HG03571 (cell line): ENCODE data around the gene DNPEP.
"Not testable (repeated sequence)": the region's sequence is repeated elsewhere in the genome, so short reads cannot be mapped to it uniquely, and the experiment has no call there.

Experiments used
- ATAC-seq: cut with Tn5 transposase; IDR thresholded peaks from one replicate; pipeline ENCODE4 v1.9.1; 2021; ENCODE audit not compliant: unreplicated experiment

The DNPEP gene

DNA sequence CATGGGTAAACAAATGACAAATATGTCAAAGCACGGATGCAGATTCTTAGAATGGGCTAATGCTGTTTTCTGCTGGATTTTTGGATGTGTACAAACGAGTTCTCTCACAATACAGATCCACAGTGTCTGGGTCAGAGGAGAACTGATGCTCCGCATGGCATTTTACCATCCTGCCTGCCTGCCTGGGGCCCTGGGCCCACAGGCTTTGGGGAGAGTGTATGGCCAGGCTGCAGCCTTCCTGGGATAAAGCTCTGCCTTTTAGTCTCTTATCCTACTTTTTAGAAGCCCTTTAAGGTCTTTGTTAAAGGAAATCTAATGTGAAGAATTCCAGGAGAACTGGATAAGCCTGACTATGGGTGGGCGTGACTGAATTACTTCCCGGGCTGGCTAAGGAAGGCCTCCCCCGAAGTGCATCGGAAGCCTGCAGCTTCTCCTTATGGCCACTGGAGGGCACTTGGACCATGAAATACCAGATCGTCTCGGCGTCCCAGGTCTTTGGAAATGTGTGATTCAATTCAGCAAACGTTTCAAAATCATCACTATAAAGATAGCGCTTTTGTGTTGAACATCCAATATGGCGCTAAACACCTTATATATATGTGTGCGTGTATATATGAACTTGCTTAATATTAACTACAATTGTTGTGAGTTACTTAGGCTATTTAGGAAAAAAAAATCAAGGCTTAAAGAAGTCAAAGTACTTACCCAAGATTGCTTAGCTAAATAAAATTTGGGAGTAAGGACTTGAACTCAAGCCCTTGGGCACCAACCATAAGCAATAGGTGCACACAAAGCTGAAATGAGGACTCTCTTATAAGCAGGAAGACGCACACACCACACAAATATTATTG, 15.2 kb upstream of the DNPEP start:
- peak; percentile 84 for ATAC-seq

- ATAC-seq, result no peak
These were observed 13.9 kb upstream of the DNPEP start for GRCh38 chr2:219401606-219402005.

DNA sequence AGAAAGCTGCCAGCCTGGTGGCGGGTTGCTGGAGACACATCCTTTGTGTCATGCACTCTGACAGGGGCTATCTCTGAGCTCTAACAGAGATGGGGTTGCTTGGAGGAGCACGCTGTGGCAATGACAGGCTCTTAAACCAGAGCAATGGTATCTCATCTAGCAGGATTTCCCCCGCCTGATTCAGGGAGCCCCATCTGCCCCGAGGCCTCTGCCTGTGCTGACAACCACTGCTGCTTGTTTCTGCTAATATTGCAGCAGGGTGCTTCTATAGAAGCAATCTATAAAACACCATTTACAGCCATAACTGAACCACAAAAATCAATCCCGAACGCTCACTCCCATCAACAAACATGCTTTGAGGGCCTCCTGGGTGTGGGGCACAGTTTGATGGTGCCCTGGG, 12.8 kb upstream of the DNPEP start:
- no peak for ATAC-seq

GRCh38 chr2:219399716-219400478, 12.2 kb upstream of the DNPEP start:
- no peak for ATAC-seq

DNA sequence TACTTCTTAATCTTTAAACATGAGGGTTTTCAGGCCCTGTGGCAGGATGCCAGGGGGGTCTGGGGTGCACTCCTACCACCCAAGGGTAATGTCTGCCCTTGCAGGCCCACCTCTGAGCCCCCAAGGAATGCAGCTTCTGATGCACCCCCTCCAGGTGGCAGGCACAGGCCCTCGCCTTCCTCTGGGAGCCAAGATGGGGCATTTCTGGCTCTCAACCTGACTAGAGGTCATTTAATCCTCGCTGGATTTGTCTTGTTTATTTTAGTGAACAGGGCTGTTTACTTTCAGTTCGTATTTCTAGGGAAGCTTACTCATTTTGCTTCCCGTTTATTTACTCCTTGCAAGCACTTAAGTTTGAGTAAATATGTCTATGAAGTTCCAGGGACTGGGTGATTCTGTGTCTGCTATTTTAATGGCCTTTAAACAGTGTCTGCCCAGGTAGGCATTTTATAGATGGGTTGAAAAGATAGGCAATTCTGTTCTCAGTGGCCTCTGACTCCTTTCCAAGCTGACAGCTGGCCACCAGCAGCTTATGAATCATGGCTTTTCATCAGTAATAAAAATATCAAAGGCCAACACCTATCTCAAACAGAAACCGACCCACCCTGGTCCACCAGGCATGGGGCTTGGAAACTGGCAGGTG, 11.1 kb upstream of the DNPEP start:
- no peak for ATAC-seq

DNA sequence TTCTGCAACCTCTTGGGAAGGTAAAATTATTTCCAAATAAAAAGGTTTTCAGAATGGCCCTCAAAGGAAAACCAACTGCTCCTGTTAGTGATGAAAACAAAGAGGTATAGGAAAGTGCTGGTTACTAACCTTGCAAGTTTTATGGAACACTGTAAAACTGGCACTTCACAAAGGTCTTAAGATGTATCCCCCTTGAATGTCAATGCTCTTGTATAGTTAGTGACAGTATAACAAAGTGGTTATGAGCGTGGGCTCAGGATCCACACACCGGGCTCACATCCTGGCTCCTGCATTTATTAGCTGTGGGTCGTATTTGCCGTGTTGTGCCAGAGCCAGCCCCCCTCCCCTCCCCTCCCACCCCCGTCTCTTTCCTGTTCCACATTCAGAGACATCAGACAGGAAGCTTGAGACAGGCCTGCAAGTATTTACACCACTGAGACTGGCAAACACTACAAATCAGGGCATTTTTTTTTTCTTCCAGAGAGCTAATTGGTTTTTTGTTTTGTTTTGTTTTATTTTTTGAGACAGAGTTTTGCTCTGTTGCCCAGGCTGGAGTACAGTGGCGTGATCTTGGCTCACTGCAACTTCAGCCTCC, 9.2 kb upstream of the DNPEP start:
- ATAC-seq, result no peak

- ATAC-seq, result no peak
These were observed 7.9 kb upstream of the DNPEP start for GRCh38 chr2:219395609-219396008.

DNA sequence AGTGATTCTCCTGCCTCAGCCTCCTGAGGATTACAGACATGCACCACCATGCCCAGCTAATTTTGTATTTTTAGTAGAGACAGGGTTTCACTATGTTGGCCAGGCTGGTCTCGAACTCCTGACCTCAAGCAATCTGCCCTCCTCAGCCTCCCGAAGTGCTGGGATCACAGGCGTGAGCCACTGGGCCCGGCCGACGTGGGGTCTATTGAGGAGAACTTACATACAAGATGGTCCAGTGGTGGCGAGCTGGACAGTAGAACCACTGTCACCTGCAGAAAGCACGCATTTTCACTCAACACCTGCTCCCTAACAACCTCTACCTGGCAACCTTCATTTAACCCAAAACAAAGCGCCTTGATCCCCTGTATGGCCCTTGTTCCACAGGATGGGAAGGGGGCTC, 7.3 kb upstream of the DNPEP start:
- not testable (repeated sequence) for ATAC-seq

DNA sequence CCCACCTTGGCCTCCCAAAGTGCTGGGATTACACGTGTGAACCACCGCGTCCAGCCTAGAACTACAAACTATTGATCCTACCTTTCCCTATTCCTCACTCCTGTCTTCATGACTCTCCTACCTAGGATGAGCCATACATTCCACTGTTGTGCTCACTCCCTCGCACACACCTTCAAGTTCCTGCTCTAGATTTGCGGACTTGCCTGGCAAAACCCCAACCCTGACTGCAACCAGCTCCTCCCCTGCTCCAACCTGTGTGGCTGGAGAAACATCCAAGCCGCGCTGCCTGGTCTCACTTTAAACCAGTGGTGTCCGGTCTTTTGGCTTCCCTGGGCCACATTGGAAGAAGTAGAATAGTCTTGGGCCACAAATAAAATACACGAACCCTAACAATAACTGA, 5.0 kb upstream of the DNPEP start:
- ATAC-seq, result no peak

DNA sequence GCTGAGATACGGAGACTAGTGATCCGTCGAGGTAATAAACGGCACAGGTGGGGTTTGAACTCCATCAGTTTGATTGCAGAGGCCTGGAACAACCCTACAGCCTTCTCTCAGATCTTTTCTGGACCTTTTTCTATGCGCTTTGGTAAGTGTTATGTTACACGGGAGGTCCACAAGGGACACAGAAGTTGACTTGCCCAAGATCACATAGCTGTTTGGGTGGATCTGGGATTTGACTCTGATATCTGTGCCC, 1.1 kb upstream of the DNPEP start:
- no peak for ATAC-seq

- peak; percentile 80 for ATAC-seq
These were observed 602 bp upstream of the DNPEP start for GRCh38 chr2:219388121-219388906.

GRCh38 chr2:219386532-219387280, 1.0 kb downstream of the DNPEP start:
- ATAC-seq, result no peak

- ATAC-seq, result no peak
These were observed 1.7 kb downstream of the DNPEP start for GRCh38 chr2:219385958-219386520.

DNA sequence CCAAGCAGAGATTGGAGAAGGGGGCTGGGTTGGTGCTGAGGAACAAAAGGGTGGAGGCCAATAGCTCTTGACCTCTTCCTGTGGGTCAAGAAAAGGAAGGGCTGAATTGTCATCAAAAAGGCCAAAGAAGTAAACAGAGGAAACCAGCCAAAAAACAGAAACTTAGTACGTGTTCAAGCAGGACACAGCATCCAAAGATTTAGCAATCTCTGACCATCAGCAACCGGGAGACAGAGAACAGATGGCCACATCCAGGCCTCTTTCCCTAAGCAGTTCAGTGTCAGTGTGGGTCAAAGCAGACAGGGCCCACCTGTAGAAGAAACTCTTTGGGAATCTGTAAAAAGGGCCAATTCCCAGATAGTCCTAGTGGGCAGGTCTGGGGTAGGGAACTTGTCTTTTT, 2.9 kb downstream of the DNPEP start:
- no peak for ATAC-seq

- no peak for ATAC-seq
These were observed 3.5 kb downstream of the DNPEP start for GRCh38 chr2:219384083-219384713.

DNA sequence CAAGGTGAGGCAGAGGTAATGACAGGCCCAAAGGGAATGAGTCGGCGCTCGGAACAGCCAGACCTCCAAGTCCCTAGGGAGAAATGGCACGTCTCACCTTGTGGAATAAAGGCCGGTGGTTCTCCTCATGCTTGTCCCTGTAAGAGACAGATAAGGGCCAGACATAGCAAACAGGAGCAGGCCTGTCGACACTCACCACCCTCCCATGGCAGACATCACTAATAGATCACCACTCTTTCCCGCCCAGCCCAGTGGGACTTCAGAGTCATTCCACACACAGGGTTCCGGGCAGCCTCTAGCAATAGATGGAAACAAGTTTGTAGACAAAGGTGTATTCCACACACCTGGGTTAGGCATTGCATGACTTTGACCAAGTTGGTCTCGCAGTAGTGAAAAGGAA, 6.3 kb downstream of the DNPEP start:
- no peak for ATAC-seq

GRCh38 chr2:219380926-219381325, 6.8 kb downstream of the DNPEP start:
- ATAC-seq, result no peak

- ATAC-seq, result no peak
These were observed 9.4 kb downstream of the DNPEP start for GRCh38 chr2:219378163-219378851.

- ATAC-seq, result no peak
These were observed 18.3 kb downstream of the DNPEP start for GRCh38 chr2:219369447-219369861.
